HepG2 (cell line): ENCODE measurements around the gene SLC13A5. TPM values are rescaled to one million over a fixed set of nuclear protein-coding genes. Genes with fewer than 3 reads are reported as not detected.

Experiments
- BRCA1 ChIP-seq: sonication (generic); formaldehyde crosslinking; IDR thresholded peaks from 2 replicates; pipeline ENCODE4 v1.4.0; 2020; ENCODE audit warnings: missing genetic modification reagents
- FOXC1 ChIP-seq: sonication (generic); formaldehyde crosslinking; IDR thresholded peaks from 2 replicates; pipeline ENCODE4 v1.8.0; 2022; ENCODE audit warnings: mild to moderate bottlenecking, missing genetic modification reagents, borderline replicate concordance
- HNRNPL ChIP-seq: fragments of 200-400 bp; formaldehyde crosslinking; IDR thresholded peaks from 2 replicates; pipeline ENCODE4 v1.6.1; 2017; ENCODE audit warnings: mild to moderate bottlenecking, low read depth, low read length
- LCORL ChIP-seq, 2 experiments: fragments of 450-650 bp in 1 of 2; sonication (generic) in 1 of 2; formaldehyde crosslinking in 1 of 2; IDR thresholded peaks; 2 replicates each; pipeline versions ENCODE4 v1.5.0 to v1.6.1; 2017 to 2020; ENCODE audit warnings: antibody characterized with exemption in 1 of 2, missing genetic modification reagents in 1 of 2
- MEIS2 ChIP-seq: sonication (generic); formaldehyde crosslinking; IDR thresholded peaks from 2 replicates; pipeline ENCODE4 v1.9.0; 2021; ENCODE audit warnings: mild to moderate bottlenecking, missing genetic modification reagents
- NR2F6 ChIP-seq, 2 experiments: IDR thresholded peaks; 2 replicates each; pipeline ENCODE4 v1.6.1; 2016; ENCODE audit warnings: antibody characterized with exemption in 1 of 2, mild to moderate bottlenecking in 1 of 2
- SAP130 ChIP-seq: IDR thresholded peaks from 2 replicates; pipeline ENCODE4 v1.6.1; 2016; ENCODE audit warnings: low read depth
- SKI ChIP-seq: fragments of 450-650 bp; IDR thresholded peaks from one replicate; pipeline ENCODE4 v1.6.1; 2018; ENCODE audit warnings: mild to moderate bottlenecking; ENCODE audit not compliant: partially characterized antibody
- SRSF9 ChIP-seq: fragments of 200-400 bp; formaldehyde crosslinking; IDR thresholded peaks from 2 replicates; pipeline ENCODE4 v1.6.1; 2018; ENCODE audit warnings: borderline replicate concordance, mild to moderate bottlenecking, low read depth, low read length; ENCODE audit not compliant: insufficient read depth, poor library complexity, severe bottlenecking
- THAP11 ChIP-seq: IDR thresholded peaks from 2 replicates; pipeline ENCODE4 v1.6.1; 2016; ENCODE audit warnings: missing biosample characterization, missing genetic modification reagents
- ZMAT3 ChIP-seq: sonication (generic); formaldehyde crosslinking; conservative IDR thresholded peaks from 2 replicates; pipeline ENCODE4 v1.7.0; 2021; ENCODE audit warnings: missing genetic modification reagents
- ZNF234 ChIP-seq: sonication (generic); formaldehyde crosslinking; conservative IDR thresholded peaks from 2 replicates; pipeline ENCODE4 v1.5.1; 2020; ENCODE audit warnings: mild to moderate bottlenecking, missing genetic modification reagents
- ZNF350 ChIP-seq: sonication (generic); formaldehyde crosslinking; IDR thresholded peaks from 2 replicates; pipeline ENCODE4 v1.4.0; 2020; ENCODE audit warnings: mild to moderate bottlenecking, low read depth, missing genetic modification reagents, borderline replicate concordance
- ZNF362 ChIP-seq: sonication (generic); formaldehyde crosslinking; IDR thresholded peaks from 2 replicates; pipeline ENCODE4 v1.4.0; 2020; ENCODE audit warnings: missing genetic modification reagents, mild to moderate bottlenecking, borderline replicate concordance
- ZNF496 ChIP-seq: sonication (generic); formaldehyde crosslinking; IDR thresholded peaks from 2 replicates; pipeline ENCODE4 v1.8.1; 2023; ENCODE audit warnings: mild to moderate bottlenecking, moderate library complexity, missing genetic modification reagents; ENCODE audit not compliant: insufficient replicate concordance
- ZNF749 ChIP-seq: sonication (generic); formaldehyde crosslinking; IDR thresholded peaks from 2 replicates; pipeline ENCODE4 v1.8.0; 2022; ENCODE audit warnings: mild to moderate bottlenecking, missing genetic modification reagents, moderate library complexity, borderline replicate concordance
- ZNF766 ChIP-seq: sonication (generic); formaldehyde crosslinking; IDR thresholded peaks from 2 replicates; pipeline ENCODE4 v1.5.0; 2020; ENCODE audit warnings: missing genetic modification reagents, borderline replicate concordance
- polyA plus RNA-seq, 8 experiments: library from polyadenylated mRNA; depleted of rRNA in 3 of 8; stranded (reverse) in 7 of 8; unstranded in 1 of 8; fragments of >200 nt; fragmentation: Illumina TruSeq in 4 of 8; extraction: Trizol in 4 of 8; gene quantifications; 2 replicates each; pipeline versions ENCODE4 v1.2.1 to v1.2.3, GENCODE V29; 2011 to 2016; ENCODE audit warnings: low read depth in 4 of 8, missing spikeins in 1 of 8, mixed read lengths in 1 of 8; ENCODE audit not compliant: insufficient read depth in 1 of 8
- total RNA-seq, 5 experiments: library from RNA; depleted of rRNA; stranded (reverse); fragments of >200 nt; fragmentation: Illumina TruSeq; extraction: Trizol; gene quantifications; 2 replicates each; pipeline ENCODE4 v1.2.3, GENCODE V29; 2016; ENCODE audit warnings: low read depth in 1 of 5
- TF ChIP-seq, protein P1 (sequence below): sonication (generic); formaldehyde crosslinking; IDR thresholded peaks from 2 replicates; pipeline ENCODE4 v1.8.0; 2022; ENCODE audit warnings: missing genetic modification reagents, mild to moderate bottlenecking, moderate library complexity, borderline replicate concordance
- TF ChIP-seq, protein P2 (sequence below): sonication (generic); formaldehyde crosslinking; IDR thresholded peaks from 2 replicates; pipeline ENCODE4 v1.4.0; 2020; ENCODE audit warnings: missing genetic modification reagents
- TF ChIP-seq, protein P3 (sequence below): sonication (generic); formaldehyde crosslinking; IDR thresholded peaks from 2 replicates; pipeline ENCODE4 v1.4.0; 2020; ENCODE audit warnings: mild to moderate bottlenecking, missing genetic modification reagents

The SLC13A5 gene
- total and polyA plus RNA-seq, 2 of the 13 experiments (the other 11 are each of a cell fraction or from before 2014, with no cell fraction given) = 42.8 to 310 TPM

DNA sequence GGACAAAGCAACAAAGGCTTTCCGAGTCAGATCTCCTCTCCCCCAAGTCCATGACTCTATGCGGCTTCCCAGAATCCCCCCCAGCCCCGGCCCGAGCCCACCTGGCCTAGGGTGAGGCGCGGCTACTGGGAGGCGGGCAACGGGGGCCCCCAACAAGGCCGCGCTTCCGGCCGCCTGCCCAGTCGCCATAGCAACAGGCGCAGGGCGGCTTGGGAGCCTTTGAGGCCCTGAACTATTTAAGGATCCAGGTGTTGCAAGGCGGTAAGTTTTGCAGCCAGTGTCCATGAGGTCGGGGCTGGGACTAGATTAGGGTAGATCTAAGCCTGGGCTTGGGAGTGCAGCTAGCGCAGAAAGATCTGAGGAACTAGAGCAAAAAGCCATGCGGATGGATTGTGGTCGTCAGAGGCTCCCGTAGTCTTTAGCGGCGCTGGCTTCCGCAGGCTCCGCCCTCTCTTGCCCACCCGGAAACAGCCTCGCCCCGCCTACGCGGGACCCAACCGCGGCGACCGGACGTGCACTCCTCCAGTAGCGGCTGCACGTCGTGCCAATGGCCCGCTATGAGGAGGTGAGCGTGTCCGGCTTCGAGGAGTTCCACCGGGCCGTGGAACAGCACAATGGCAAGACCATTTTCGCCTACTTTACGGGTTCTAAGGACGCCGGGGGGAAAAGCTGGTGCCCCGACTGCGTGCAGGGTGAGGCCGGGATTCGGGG is 72.5 kb downstream of the SLC13A5 start, which contains the start of the genes KIAA0753 and TXNDC17 (continued):
- TF ChIP-seq SRSF9 (no peak), NR2F6 (IDR thresholded peaks at IDR 0.05) (no peak), NR2F6 (CRISPR knock-in tag; IDR thresholded peaks at IDR 0.05) (no peak; the same call in 1 of the 2 replicates), SAP130 (CRISPR knock-in tag) (peak; percentile 94), LCORL (IDR thresholded peaks at IDR 0.05) (no peak), LCORL (CRISPR knock-in tag; IDR thresholded peaks at IDR 0.05) (peak; percentile 34; the same call in 1 of the 2 replicates), ZNF496 (CRISPR knock-in tag) (no peak), ZNF350 (peak; percentile 91), ZNF749 (CRISPR knock-in tag) (peak; percentile 77), MEIS2 (no peak), ZNF362 (CRISPR knock-in tag) (peak; percentile 28; the same call in 1 of the 2 replicates), THAP11 (CRISPR knock-in tag) (peak; percentile 87), ZNF234 (no peak), SKI (peak; percentile 14), ZNF766 (CRISPR knock-in tag) (no peak), FOXC1 (CRISPR knock-in tag) (no peak), ZMAT3 (CRISPR knock-in tag) (peak; percentile 22; the same call in 1 of the 2 replicates), HNRNPL (peak; percentile 70; the same call in 1 of the 2 replicates), BRCA1 (CRISPR knock-in tag) (0 out of 2 replicates have a peak, but pooled peaks have one; percentile 22)
- TF ChIP-seq, protein P1, sequence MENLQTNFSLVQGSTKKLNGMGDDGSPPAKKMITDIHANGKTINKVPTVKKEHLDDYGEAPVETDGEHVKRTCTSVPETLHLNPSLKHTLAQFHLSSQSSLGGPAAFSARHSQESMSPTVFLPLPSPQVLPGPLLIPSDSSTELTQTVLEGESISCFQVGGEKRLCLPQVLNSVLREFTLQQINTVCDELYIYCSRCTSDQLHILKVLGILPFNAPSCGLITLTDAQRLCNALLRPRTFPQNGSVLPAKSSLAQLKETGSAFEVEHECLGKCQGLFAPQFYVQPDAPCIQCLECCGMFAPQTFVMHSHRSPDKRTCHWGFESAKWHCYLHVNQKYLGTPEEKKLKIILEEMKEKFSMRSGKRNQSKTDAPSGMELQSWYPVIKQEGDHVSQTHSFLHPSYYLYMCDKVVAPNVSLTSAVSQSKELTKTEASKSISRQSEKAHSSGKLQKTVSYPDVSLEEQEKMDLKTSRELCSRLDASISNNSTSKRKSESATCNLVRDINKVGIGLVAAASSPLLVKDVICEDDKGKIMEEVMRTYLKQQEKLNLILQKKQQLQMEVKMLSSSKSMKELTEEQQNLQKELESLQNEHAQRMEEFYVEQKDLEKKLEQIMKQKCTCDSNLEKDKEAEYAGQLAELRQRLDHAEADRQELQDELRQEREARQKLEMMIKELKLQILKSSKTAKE (CRISPR knock-in tag) = no peak
- TF ChIP-seq, protein P2, sequence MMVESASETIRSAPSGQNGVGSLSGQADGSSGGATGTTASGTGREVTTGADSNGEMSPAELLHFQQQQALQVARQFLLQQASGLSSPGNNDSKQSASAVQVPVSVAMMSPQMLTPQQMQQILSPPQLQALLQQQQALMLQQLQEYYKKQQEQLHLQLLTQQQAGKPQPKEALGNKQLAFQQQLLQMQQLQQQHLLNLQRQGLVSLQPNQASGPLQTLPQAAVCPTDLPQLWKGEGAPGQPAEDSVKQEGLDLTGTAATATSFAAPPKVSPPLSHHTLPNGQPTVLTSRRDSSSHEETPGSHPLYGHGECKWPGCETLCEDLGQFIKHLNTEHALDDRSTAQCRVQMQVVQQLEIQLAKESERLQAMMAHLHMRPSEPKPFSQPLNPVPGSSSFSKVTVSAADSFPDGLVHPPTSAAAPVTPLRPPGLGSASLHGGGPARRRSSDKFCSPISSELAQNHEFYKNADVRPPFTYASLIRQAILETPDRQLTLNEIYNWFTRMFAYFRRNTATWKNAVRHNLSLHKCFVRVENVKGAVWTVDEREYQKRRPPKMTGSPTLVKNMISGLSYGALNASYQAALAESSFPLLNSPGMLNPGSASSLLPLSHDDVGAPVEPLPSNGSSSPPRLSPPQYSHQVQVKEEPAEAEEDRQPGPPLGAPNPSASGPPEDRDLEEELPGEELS = peak; percentile 25; the same call in 1 of the 2 replicates
- TF ChIP-seq, protein P3, sequence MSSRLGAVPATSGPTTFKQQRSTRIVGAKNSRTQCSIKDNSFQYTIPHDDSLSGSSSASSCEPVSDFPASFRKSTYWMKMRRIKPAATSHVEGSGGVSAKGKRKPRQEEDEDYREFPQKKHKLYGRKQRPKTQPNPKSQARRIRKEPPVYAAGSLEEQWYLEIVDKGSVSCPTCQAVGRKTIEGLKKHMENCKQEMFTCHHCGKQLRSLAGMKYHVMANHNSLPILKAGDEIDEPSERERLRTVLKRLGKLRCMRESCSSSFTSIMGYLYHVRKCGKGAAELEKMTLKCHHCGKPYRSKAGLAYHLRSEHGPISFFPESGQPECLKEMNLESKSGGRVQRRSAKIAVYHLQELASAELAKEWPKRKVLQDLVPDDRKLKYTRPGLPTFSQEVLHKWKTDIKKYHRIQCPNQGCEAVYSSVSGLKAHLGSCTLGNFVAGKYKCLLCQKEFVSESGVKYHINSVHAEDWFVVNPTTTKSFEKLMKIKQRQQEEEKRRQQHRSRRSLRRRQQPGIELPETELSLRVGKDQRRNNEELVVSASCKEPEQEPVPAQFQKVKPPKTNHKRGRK (CRISPR knock-in tag) = 0 out of 2 replicates have a peak, but pooled peaks have one; percentile 21
